GM12801 (cell line): ENCODE measurements around the gene NPSR1.

Source experiments
- TF ChIP-seq, protein P1 (sequence below): IDR thresholded peaks from one replicate; pipeline ENCODE4 v1.5.1; 2011; ENCODE audit warnings: control low read depth; ENCODE audit not compliant: insufficient read length; ENCODE audit errors: extremely low read depth

Gene NPSR1

GRCh38 chr7:34839645-34840044 is 181.6 kb downstream of the NPSR1 start:
- TF ChIP-seq, protein P1, sequence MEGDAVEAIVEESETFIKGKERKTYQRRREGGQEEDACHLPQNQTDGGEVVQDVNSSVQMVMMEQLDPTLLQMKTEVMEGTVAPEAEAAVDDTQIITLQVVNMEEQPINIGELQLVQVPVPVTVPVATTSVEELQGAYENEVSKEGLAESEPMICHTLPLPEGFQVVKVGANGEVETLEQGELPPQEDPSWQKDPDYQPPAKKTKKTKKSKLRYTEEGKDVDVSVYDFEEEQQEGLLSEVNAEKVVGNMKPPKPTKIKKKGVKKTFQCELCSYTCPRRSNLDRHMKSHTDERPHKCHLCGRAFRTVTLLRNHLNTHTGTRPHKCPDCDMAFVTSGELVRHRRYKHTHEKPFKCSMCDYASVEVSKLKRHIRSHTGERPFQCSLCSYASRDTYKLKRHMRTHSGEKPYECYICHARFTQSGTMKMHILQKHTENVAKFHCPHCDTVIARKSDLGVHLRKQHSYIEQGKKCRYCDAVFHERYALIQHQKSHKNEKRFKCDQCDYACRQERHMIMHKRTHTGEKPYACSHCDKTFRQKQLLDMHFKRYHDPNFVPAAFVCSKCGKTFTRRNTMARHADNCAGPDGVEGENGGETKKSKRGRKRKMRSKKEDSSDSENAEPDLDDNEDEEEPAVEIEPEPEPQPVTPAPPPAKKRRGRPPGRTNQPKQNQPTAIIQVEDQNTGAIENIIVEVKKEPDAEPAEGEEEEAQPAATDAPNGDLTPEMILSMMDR = no peak

GRCh38 chr7:34840176-34840785 is 182.3 kb downstream of the NPSR1 start:
- TF ChIP-seq, protein P1 = no peak

- TF ChIP-seq, protein P1 = no peak
Measured at GRCh38 chr7:34841326-34841725, 183.3 kb downstream of the NPSR1 start.

DNA sequence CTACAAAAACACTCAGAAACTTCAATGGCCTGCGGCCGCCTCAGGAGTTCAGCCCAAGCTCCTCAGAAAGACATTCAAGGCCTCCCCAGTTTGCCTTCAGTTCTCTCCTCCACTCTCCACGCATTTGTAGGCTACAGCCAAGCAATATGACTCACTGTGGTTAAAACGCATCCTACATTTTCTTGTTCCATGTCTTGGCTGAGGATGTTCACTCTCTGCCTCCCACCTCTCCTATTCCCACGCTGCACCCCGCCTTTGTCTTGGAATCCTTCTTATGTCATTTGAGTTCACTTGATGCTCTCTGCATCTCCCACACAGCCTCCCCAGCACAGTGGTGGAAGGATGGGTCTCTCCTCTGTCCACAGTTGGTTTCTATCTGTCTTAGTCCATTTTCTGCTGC is 184.8 kb downstream of the NPSR1 start:
- TF ChIP-seq, protein P1 = no peak

GRCh38 chr7:34844406-34844805 is 186.4 kb downstream of the NPSR1 start:
- TF ChIP-seq, protein P1 = no peak

DNA sequence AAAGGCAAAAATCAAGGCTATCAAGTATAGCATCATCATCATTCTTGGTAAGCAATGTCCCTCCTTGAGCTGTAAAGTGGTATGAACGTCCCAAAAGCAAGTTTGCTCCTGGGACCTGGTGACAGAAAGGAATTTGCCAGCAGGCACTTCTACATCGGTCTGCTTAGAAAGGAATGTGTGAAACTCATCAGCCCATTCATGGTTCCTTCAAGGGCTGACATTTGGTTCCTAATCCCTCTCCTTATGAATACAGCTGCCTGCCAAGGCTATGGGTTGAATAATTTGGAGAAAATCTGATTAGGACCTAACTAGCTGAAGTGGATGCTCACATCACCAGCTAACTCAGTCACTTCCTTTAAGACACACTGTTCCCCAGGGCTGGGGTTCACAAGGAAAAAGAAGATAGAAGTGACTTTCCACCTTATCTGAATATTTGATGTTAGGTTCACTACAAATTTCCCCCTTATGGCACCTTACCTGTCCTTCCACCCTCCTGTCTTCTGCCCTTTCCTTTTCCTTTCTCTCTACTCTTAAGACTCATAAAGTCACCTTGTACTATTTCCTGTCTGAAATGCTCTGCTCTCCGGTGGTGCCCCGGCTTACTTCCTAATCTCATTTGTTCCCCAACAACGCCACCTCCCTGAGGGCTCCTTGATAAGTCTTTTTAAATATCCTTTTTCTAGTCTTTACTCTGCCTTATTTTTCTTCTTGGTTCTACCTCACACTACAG is 187.1 kb downstream of the NPSR1 start:
- TF ChIP-seq, protein P1 = no peak

- TF ChIP-seq, protein P1 = no peak
Measured at GRCh38 chr7:34845666-34846361, 187.8 kb downstream of the NPSR1 start.
